GM21786 (cell line): ENCODE results near the gene GNAQ.

Experiments used
- ATAC-seq: cut with Tn5 transposase; IDR thresholded peaks from one replicate; pipeline ENCODE4 v1.9.1; 2021; ENCODE audit not compliant: unreplicated experiment

GNAQ gene

GRCh38 chr9:77977210-77977611 lies 54.4 kb downstream of the GNAQ start:
- ATAC-seq: no peak

GRCh38 chr9:77975806-77976205 lies 55.8 kb downstream of the GNAQ start:
- no peak for ATAC-seq

GRCh38 chr9:77975036-77975435 lies 56.6 kb downstream of the GNAQ start:
- no peak for ATAC-seq

GRCh38 chr9:77974434-77974833 lies 57.2 kb downstream of the GNAQ start:
- no peak for ATAC-seq

- ATAC-seq: no peak
Measured at GRCh38 chr9:77969083-77969482, 62.5 kb downstream of the GNAQ start.

- no peak for ATAC-seq
Measured at GRCh38 chr9:77968506-77968905, 63.1 kb downstream of the GNAQ start.

GRCh38 chr9:77966718-77967117 lies 64.9 kb downstream of the GNAQ start:
- no peak for ATAC-seq

- no peak for ATAC-seq
Measured at GRCh38 chr9:77965445-77966123, 66.0 kb downstream of the GNAQ start.

- ATAC-seq: no peak
Measured at GRCh38 chr9:77964258-77964657, 67.4 kb downstream of the GNAQ start.

- no peak for ATAC-seq
Measured at GRCh38 chr9:77961541-77961940, 70.1 kb downstream of the GNAQ start.

GRCh38 chr9:77960356-77961153 lies 71.1 kb downstream of the GNAQ start:
- no peak for ATAC-seq

GRCh38 chr9:77959803-77960202 lies 71.8 kb downstream of the GNAQ start:
- no peak for ATAC-seq

- ATAC-seq: no peak
Measured at GRCh38 chr9:77957652-77958051, 74.0 kb downstream of the GNAQ start.

- no peak for ATAC-seq
Measured at GRCh38 chr9:77956555-77956954, 75.1 kb downstream of the GNAQ start.

- ATAC-seq: no peak
Measured at GRCh38 chr9:77954666-77955015, 77.0 kb downstream of the GNAQ start.

GRCh38 chr9:77954013-77954665 lies 77.5 kb downstream of the GNAQ start:
- no peak for ATAC-seq

- no peak for ATAC-seq
Measured at GRCh38 chr9:77953590-77953989, 78.0 kb downstream of the GNAQ start.

GRCh38 chr9:77952635-77953328 lies 78.8 kb downstream of the GNAQ start:
- ATAC-seq: no peak

GRCh38 chr9:77951369-77951768 lies 80.2 kb downstream of the GNAQ start:
- no peak for ATAC-seq

GRCh38 chr9:77949751-77950436 lies 81.7 kb downstream of the GNAQ start:
- no peak for ATAC-seq

GRCh38 chr9:77947651-77948050 lies 84.0 kb downstream of the GNAQ start:
- no peak for ATAC-seq
